ENCODE measurements around the gene MYBBP1A. TPM values are rescaled to one million over a fixed set of nuclear protein-coding genes. Genes with fewer than 3 reads are reported as not detected.
A peak's percentile ranks its signal among the peaks of the same experiment; 100 is the strongest.

MYBBP1A gene
- total and polyA plus RNA-seq, 2 of the 8 experiments (the other 6 are each of a cell fraction or from before 2014, with no cell fraction given) = 46.8 to 151 TPM

GRCh38 chr17:4577386-4577993 lies 22.3 kb upstream of the MYBBP1A start:
- Histone ChIP-seq H2AK5ac (ENCODE audit: low read depth, low read length) (no peak overlapping the region), H2BK15ac (ENCODE audit: low read length) (peak overlapping the region; percentile 88), H3K9me3 (ENCODE audit: insufficient read depth in 2 of 2, low read depth in 1 of 2, low read length in 1 of 2) (no peaks in the 10 kb centered on the region), H3K36me3 (ENCODE audit: control insufficient read depth in 2 of 4, insufficient read depth in 4 of 4, low read length in 3 of 4) (no peaks in the 10 kb centered on the region), H4K91ac (replicated peaks; ENCODE audit: insufficient read length, low read length) (peak overlapping the region; percentile 92), H3K27ac (ENCODE audit: low read depth, low read length) (no peak overlapping the region), H2BK120ac (replicated peaks; ENCODE audit: low read depth, low read length) (peak overlapping the region; percentile 88), H3K27me3 (replicated peaks in 1 of 4; ENCODE audit: control insufficient read depth in 3 of 4, extremely low read depth in 1 of 4, insufficient read depth in 3 of 4, low read length in 3 of 4) (peaks cover 0 to under 1% (median under 1%) of the 10 kb centered on the region in 4 experiments; a peak in 4 of 7 replicates), H3K23me2 (ENCODE audit: low read depth, low read length) (no peaks in the 10 kb centered on the region; the same call in 1 of the 2 replicates), H3K4me2 (ENCODE audit: insufficient read depth in 1 of 2, low read depth in 2 of 2, low read length in 2 of 2) (0 out of 4 replicates have a peak overlapping the region, but pooled peaks of 1 of the 2 experiments have one; percentile 37), H3K79me1 (ENCODE audit: low read depth, low read length) (no peaks in the 10 kb centered on the region), H3K18ac (ENCODE audit: extremely low read depth, low read length) (peak overlapping the region; percentile 81; the same call in 1 of the 2 replicates), H3K4me1 (replicated peaks in 1 of 4; ENCODE audit: control insufficient read depth in 3 of 4, insufficient read depth in 4 of 4, low read length in 3 of 4) (peaks cover 4 to 25% (median 18%) of the 10 kb centered on the region in 4 experiments), H2BK12ac (ENCODE audit: low read depth, low read length) (peak overlapping the region; percentile 30; the same call in 1 of the 2 replicates), H3K9ac (replicated peaks in 1 of 4; ENCODE audit: extremely low read depth in 1 of 4, low read depth in 3 of 4, low read length in 3 of 4) (no peak overlapping the region), H3K4me3 (ENCODE audit: extremely low read depth in 1 of 4, insufficient read depth in 2 of 4, low read depth in 3 of 4, low read length in 4 of 4) (no peak overlapping the region; a peak in 1 of 8 replicates), H2AFZ (ENCODE audit: low read length) (no peak overlapping the region), H4K8ac (ENCODE audit: extremely low read depth, insufficient read depth, low read length) (no peak overlapping the region; the same call in 1 of the 2 replicates), H3K4ac (replicated peaks; ENCODE audit: insufficient read length, low read depth, low read length) (no peak overlapping the region), H3K14ac (ENCODE audit: insufficient read length) (no peak overlapping the region), H4K20me1 (replicated peaks in 1 of 2; ENCODE audit: control insufficient read depth in 1 of 2, insufficient read depth in 2 of 2, low read length in 2 of 2) (no peaks in the 10 kb centered on the region), H4K5ac (ENCODE audit: insufficient read length, low read depth, low read length) (no peak overlapping the region), H3K23ac (ENCODE audit: insufficient read length) (no peak overlapping the region), H3K56ac (replicated peaks; ENCODE audit: insufficient read length, low read depth, low read length) (no peak overlapping the region), H3K79me2 (ENCODE audit: control insufficient read depth in 1 of 2, insufficient read depth in 2 of 2, low read length in 2 of 2) (no peaks in the 10 kb centered on the region), H2BK20ac (ENCODE audit: low read length) (no peak overlapping the region; the same call in 1 of the 2 replicates), H2BK5ac (ENCODE audit: low read depth, low read length) (peak overlapping the region; percentile 66; the same call in 1 of the 2 replicates)
- ChIA-PET CTCF (ENCODE audit: partially characterized antibody) (interaction anchor here (0.7 to 8.8 kb wide), 5 partner anchors 9 to 142 kb away, joined by 3 to 114 read pairs (median 5); no protein-coding TSS in a partner anchor), POLR2A (ENCODE audit: partially characterized antibody) (interaction anchor here (0.6 to 2.8 kb wide), 13 partner anchors 9 to 131 kb away, joined by 3 to 11 read pairs (median 4); no protein-coding TSS in a partner anchor)
- WGBS, 2 experiments (ENCODE audit: extremely low coverage in 1 of 2, insufficient coverage in 1 of 2, insufficient read length in 1 of 2, insufficient replicate concordance in 2 of 2, low coverage in 1 of 2, low lambda C conversion rate in 2 of 2, missing lambda C conversion rate in 1 of 2) = 91% methylated on average over 4 of the region's 8 CpGs; no CpG with 5 or more reads in 1 of the 2 experiments
- DNase-seq (ENCODE audit: low read depth in 1 of 2, low spot score in 2 of 2) (no peak), FAIRE-seq (no peak)
- TF ChIP-seq SUZ12 (IDR thresholded peaks at IDR 0.05; ENCODE audit: low read length) (no peak), ATF2 (IDR thresholded peaks at IDR 0.05; ENCODE audit: low read length) (no peak), RFX5 (IDR thresholded peaks at IDR 0.05; ENCODE audit: borderline replicate concordance, low read depth, low read length) (no peak)
